GM12801 (cell line): ENCODE measurements around the gene SPSB1.

Source experiments
- CTCF ChIP-seq: IDR thresholded peaks from one replicate; pipeline ENCODE4 v1.5.1; 2011; ENCODE audit warnings: control low read depth; ENCODE audit not compliant: insufficient read length; ENCODE audit errors: extremely low read depth

The SPSB1 gene

GRCh38 chr1:9380711-9381110 is 88.0 kb downstream of the SPSB1 start:
- no peak for TF ChIP-seq CTCF

GRCh38 chr1:9382643-9383491 is 90.2 kb downstream of the SPSB1 start:
- no peak for TF ChIP-seq CTCF

- TF ChIP-seq CTCF = no peak
Observed at GRCh38 chr1:9384128-9384527, 91.4 kb downstream of the SPSB1 start.

GRCh38 chr1:9384751-9385245 is 92.1 kb downstream of the SPSB1 start:
- no peak for TF ChIP-seq CTCF

GRCh38 chr1:9385801-9386573 is 93.3 kb downstream of the SPSB1 start:
- no peak for TF ChIP-seq CTCF

GRCh38 chr1:9388335-9389180 is 95.9 kb downstream of the SPSB1 start:
- no peak for TF ChIP-seq CTCF

- no peak for TF ChIP-seq CTCF
Observed at GRCh38 chr1:9389968-9390367, 97.3 kb downstream of the SPSB1 start.
